GM12878 (cell line): ENCODE results near the gene SPINT2. TPM values are rescaled to one million over a fixed set of nuclear protein-coding genes. Genes with fewer than 3 reads are reported as not detected.

Experiments
- ATAC-seq: fragments of 200-7000 bp; cut with Tn5 transposase; 3 replicates; pipeline ENCODE4 v1.9.1; 2020; ENCODE audit warnings: mild to moderate bottlenecking, moderate library complexity
- BruUV-seq: library from RNA; stranded (reverse); fragments of 400-500 nt; replicated peaks from 2 replicates; lab custom pipeline; 2021; lab: Mats Ljungman, UMichigan
- CTCF ChIA-PET: fragments of 300-600 bp; sonication (Branson Sonifier 250); formaldehyde crosslinking; extraction: SDS; loops from one replicate; lab custom pipeline; 2021; ENCODE audit warnings: inconsistent platforms; lab: Yijun Ruan, JAX
- POLR2A ChIA-PET: fragments of 350-600 bp; formaldehyde crosslinking; extraction: SDS; loops from one replicate; lab custom pipeline; 2021; ENCODE audit warnings: inconsistent platforms; lab: Charles Lee
- RAD21 ChIA-PET: fragments of 300-600 bp; sonication (Branson Sonifier 250); formaldehyde crosslinking; loops from one replicate; lab custom pipeline; 2023; ENCODE audit warnings: antibody characterized with exemption; ENCODE audit not compliant: unreplicated experiment; lab: Charles Lee
- SMC1A ChIA-PET: fragments of 300-600 bp; sonication (Branson Sonifier 250); formaldehyde crosslinking; loops from one replicate; lab custom pipeline; 2023; ENCODE audit not compliant: unreplicated experiment, uncharacterized antibody; lab: Charles Lee
- DNase-seq: peaks from one replicate; pipeline ENCODE4 v3.0.0-alpha.2; 2011; ENCODE audit warnings: low read depth, low spot score
- FAIRE-seq: peaks from 3 replicates; lab custom pipeline; 2011; peaks lifted over from hg19 to GRCh38; lab: Jason Lieb, UNC
- H2AFZ ChIP-seq: 2 replicates; pipeline ENCODE4 v1.6.0; 2011; ENCODE audit warnings: low read depth, low read length, control low read depth; ENCODE audit not compliant: control insufficient read depth
- H3K27ac ChIP-seq: 2 replicates; pipeline ENCODE4 v1.5.1; 2011; ENCODE audit warnings: control low read depth; ENCODE audit not compliant: control insufficient read depth, insufficient read depth
- H3K27me3 ChIP-seq, 2 experiments: replicated peaks in 1 of 2; 2 replicates each; pipeline versions ENCODE4 v1.6.0 to v1.6.1; 2011; ENCODE audit warnings: low read length in 1 of 2; ENCODE audit not compliant: control insufficient read depth in 2 of 2, insufficient read depth in 2 of 2
- H3K36me3 ChIP-seq, 2 experiments: 2 replicates each; pipeline ENCODE4 v1.5.1; 2011; ENCODE audit warnings: low read length in 1 of 2; ENCODE audit not compliant: control insufficient read depth in 2 of 2, insufficient read depth in 2 of 2
- H3K4me1 ChIP-seq: 2 replicates; pipeline ENCODE4 v1.6.1; 2011; ENCODE audit warnings: mild to moderate bottlenecking, low read length, moderate library complexity, mixed read lengths; ENCODE audit not compliant: control insufficient read depth, insufficient read depth
- H3K4me2 ChIP-seq: 2 replicates; pipeline ENCODE4 v1.6.0; 2011; ENCODE audit warnings: control low read depth; ENCODE audit not compliant: control insufficient read depth, insufficient read depth
- H3K4me3 ChIP-seq: fragments of 200-600 bp; sonication (generic); 2 replicates; pipeline ENCODE4 v1.5.1; 2016
- H3K79me2 ChIP-seq: 2 replicates; pipeline ENCODE4 v1.6.0; 2011; ENCODE audit warnings: low read length; ENCODE audit not compliant: control insufficient read depth, insufficient read depth
- H3K9ac ChIP-seq: 2 replicates; pipeline ENCODE4 v1.8.0; 2011; ENCODE audit warnings: low read length, control low read depth, mixed read lengths; ENCODE audit not compliant: control insufficient read depth, insufficient read depth
- H3K9me3 ChIP-seq: replicated peaks from 3 replicates; pipeline ENCODE4 v1.5.1; 2011; ENCODE audit warnings: mild to moderate bottlenecking, low read length; ENCODE audit not compliant: control insufficient read depth, insufficient read depth
- H4K20me1 ChIP-seq: 2 replicates; pipeline ENCODE4 v1.6.0; 2011; ENCODE audit not compliant: control insufficient read depth, insufficient read depth
- BRCA1 ChIP-seq: IDR thresholded peaks from 2 replicates; pipeline ENCODE4 v1.6.1; 2011; ENCODE audit warnings: low read depth, low read length, improper control_type of control experiment
- CEBPB ChIP-seq, 2 experiments: fragments of 150-350 bp in 1 of 2; IDR thresholded peaks; 2 replicates each; pipeline ENCODE4 v1.6.1; 2012 to 2014; ENCODE audit warnings: low read depth in 2 of 2, low read length in 2 of 2, borderline replicate concordance in 1 of 2, inconsistent platforms in 1 of 2
- CTCF ChIP-seq, 3 experiments: IDR thresholded peaks in 2 of 3; conservative IDR thresholded peaks in 1 of 3; 2 replicates each; pipeline ENCODE4 v1.5.1; 2011; ENCODE audit warnings: low read depth in 3 of 3, low read length in 3 of 3, mild to moderate bottlenecking in 3 of 3, control low read depth in 2 of 3, moderate library complexity in 2 of 3, inconsistent platforms in 1 of 3, mixed read lengths in 1 of 3; ENCODE audit not compliant: control insufficient read depth in 2 of 3, insufficient read depth in 1 of 3; ENCODE audit errors: extremely low read depth in 1 of 3
- MEF2A ChIP-seq: IDR thresholded peaks from 2 replicates; pipeline ENCODE4 v1.6.1; 2011; ENCODE audit warnings: low read depth, mild to moderate bottlenecking, low read length, moderate library complexity; ENCODE audit not compliant: insufficient read depth
- MTA2 ChIP-seq: fragments of 450-650 bp; IDR thresholded peaks from 2 replicates; pipeline ENCODE4 v1.6.1; 2016; ENCODE audit warnings: low read depth, mild to moderate bottlenecking, moderate library complexity
- NFYB ChIP-seq: IDR thresholded peaks from 2 replicates; pipeline ENCODE4 v1.6.1; 2011; ENCODE audit warnings: low read depth, mild to moderate bottlenecking, low read length, improper control_type of control experiment, moderate library complexity; ENCODE audit not compliant: insufficient read depth
- NR2F1 ChIP-seq: fragments of 450-650 bp; conservative IDR thresholded peaks from 2 replicates; pipeline ENCODE4 v1.6.1; 2017; ENCODE audit warnings: mild to moderate bottlenecking
- POLR2AphosphoS2 ChIP-seq: IDR thresholded peaks from 2 replicates; pipeline ENCODE4 v1.6.1; 2011; ENCODE audit warnings: low read depth, mild to moderate bottlenecking, low read length, improper control_type of control experiment, moderate library complexity
- PRDM15 ChIP-seq: fragments of 450-650 bp; formaldehyde crosslinking; IDR thresholded peaks from 2 replicates; pipeline ENCODE4 v1.4.0; 2020; ENCODE audit warnings: mild to moderate bottlenecking, moderate library complexity
- SIN3A ChIP-seq: IDR thresholded peaks from 2 replicates; pipeline ENCODE4 v1.6.1; 2012; ENCODE audit warnings: low read depth, low read length, improper control_type of control experiment
- SP1 ChIP-seq: IDR thresholded peaks from one replicate; pipeline ENCODE4 v1.6.1; 2011; ENCODE audit warnings: low read depth, low read length
- ZBTB4 ChIP-seq: fragments of 450-650 bp; formaldehyde crosslinking; IDR thresholded peaks from 2 replicates; pipeline ENCODE4 v1.4.0; 2022; ENCODE audit warnings: mild to moderate bottlenecking, moderate library complexity
- WGBS: methylation state at CpG from one replicate; pipeline ENCODE4 v1.1.6; 2016; ENCODE audit warnings: low lambda C conversion rate; ENCODE audit not compliant: insufficient replicate concordance, insufficient coverage; ENCODE audit errors: missing lambda C conversion rate; 5-methylcytosine and 5-hydroxymethylcytosine counted together
- in situ Hi-C: fragments of 300-500 bp; cut with MboI; formaldehyde crosslinking; loops from 9 replicates; pipeline ENCODE4 v1.14.3; 2018; ENCODE audit warnings: mixed read lengths
- intact Hi-C: fragments of 100-400 bp; cut with micrococcal nuclease; formaldehyde crosslinking; loops from one replicate; pipeline ENCODE4 v1.14.2; 2022; ENCODE audit not compliant: unreplicated experiment
- polyA plus RNA-seq, 11 experiments: library from polyadenylated mRNA; depleted of rRNA in 4 of 11; unstranded in 6 of 11; stranded (reverse) in 5 of 11; fragments of >200 nt; fragmentation: Nextera tagmentation in 4 of 11; fragmentation: Illumina TruSeq in 1 of 11; extraction: Ambion mirVana in 4 of 11; extraction: Trizol in 1 of 11; gene quantifications; 1 replicate in 1 of 11; 2 replicates in 10 of 11; pipeline versions ENCODE4 v1.2.1 to v1.2.3, GENCODE V29; 2011 to 2016; ENCODE audit warnings: inconsistent platforms in 2 of 11, missing spikeins in 2 of 11, low read depth in 1 of 11
- total RNA-seq, 4 experiments: library from RNA; depleted of rRNA in 3 of 4; stranded (reverse); fragments of >200 nt in 3 of 4; fragmentation: Illumina TruSeq in 1 of 4; extraction: Trizol in 1 of 4; gene quantifications; 2 replicates each; pipeline versions ENCODE4 v1.2.1 to v1.2.3, GENCODE V29; 2013 to 2021

Gene SPINT2
- total and polyA plus RNA-seq, 10 of the 15 experiments (the other 5 are each of a cell fraction or from before 2014, with no cell fraction given) = 0.15 to 26.5 (median 17.5) TPM

- TF ChIP-seq ZBTB4 (CRISPR knock-in tag) = no peak
- TF ChIP-seq BRCA1 = no peak
- no peak for TF ChIP-seq MTA2
- TF ChIP-seq SIN3A = no peak
- no peak for TF ChIP-seq POLR2AphosphoS2
These were observed 14.4 kb downstream of the SPINT2 start (continued) for GRCh38 chr19:38278751-38279150.

GRCh38 chr19:38280030-38280921 is 15.9 kb downstream of the SPINT2 start:
- in situ Hi-C loops = no loop called here
- Histone ChIP-seq H3K4me3 (no peak overlapping the region), H3K4me2 (no peak overlapping the region), H3K9me3 (no peaks in the 10 kb centered on the region), H3K27ac (no peak overlapping the region), H3K79me2 (no peaks in the 10 kb centered on the region), H3K36me3 (no peaks in the 10 kb centered on the region), H3K27me3 (no peaks in the 10 kb centered on the region; a peak in 1 of 4 replicates), H2AFZ (no peak overlapping the region), H4K20me1 (no peaks in the 10 kb centered on the region), H3K9ac (no peak overlapping the region), H3K4me1 (peaks cover 8% of the 10 kb centered on the region)
- no peak for FAIRE-seq
- ChIA-PET RAD21 (no interaction called here), POLR2A (no interaction called here), SMC1A (no interaction called here), CTCF (no interaction called here)
- BruUV-seq = no TSS peak
- no peak for DNase-seq
- WGBS = 61% methylated on average over 17 of the region's 17 CpGs
- intact Hi-C loops = no loop called here
- no peak for ATAC-seq
- no peak for TF ChIP-seq NR2F1
- TF ChIP-seq CTCF (IDR thresholded peaks at IDR 0.05 in 2 of 3, conservative IDR thresholded peaks at IDR 0.05 in 1 of 3; ENCODE audit: control insufficient read depth in 2 of 3, extremely low read depth in 1 of 3, insufficient read depth in 1 of 3, low read depth in 3 of 3, low read length in 3 of 3) = no peak
- no peak for TF ChIP-seq MEF2A
- TF ChIP-seq PRDM15 (CRISPR knock-in tag) = no peak
- no peak for TF ChIP-seq SP1
- no peak for TF ChIP-seq NFYB
- no peak for TF ChIP-seq BRCA1
- TF ChIP-seq CEBPB (IDR thresholded peaks at IDR 0.05; ENCODE audit: borderline replicate concordance in 1 of 2, low read depth in 2 of 2, low read length in 2 of 2) = no peak
